ENCODE results near the gene ARHGAP11A. TPM values are rescaled to one million over a fixed set of nuclear protein-coding genes. Genes with fewer than 3 reads are reported as not detected.
"Not testable (repeated sequence)": the region's sequence is repeated elsewhere in the genome, so short reads cannot be mapped to it uniquely, and the experiment has no call there.

Gene ARHGAP11A
- 100 to 1,000 TPM in 1 of 2 experiments, 10 to 100 TPM in 1; 88.4 to 106 TPM for total RNA-seq
- 3.6 TPM for polyA plus RNA-seq

GRCh38 chr15:32615051-32615870 lies at the start of gene ARHGAP11A:
ARHGAP11A (plus strand) TSS chr15:32615504; CDS start chr15:32616212, 708 bp downstream.
- H3K27me3 ChIP-seq (ENCODE audit: insufficient read depth, low read length, poor library complexity, severe bottlenecking); CTCF ChIA-PET; H3K36me3 Mint-ChIP-seq; H3K4me1 ChIP-seq (ENCODE audit: insufficient read depth, low read length); H3K36me3 ChIP-seq (ENCODE audit: insufficient read depth, low read length); H3K9me3 Mint-ChIP-seq; H3K27me3 Mint-ChIP-seq; H3K9me3 ChIP-seq (ENCODE audit: low read length); POLR2A ChIA-PET: not testable (repeated sequence)
- peak within 1 kb of the TSS; percentile 92 to 98 (median 95) for H3K27ac Mint-ChIP-seq
- Histone ChIP-seq H3K27ac (ENCODE audit: low read depth, low read length) (peak within 1 kb of the TSS; percentile 72), H3K4me3 (ENCODE audit: low read length) (peak within 1 kb of the TSS; percentile 73)
- peak; percentile 72 to 90 (median 87) for DNase-seq
- H3K4me1 Mint-ChIP-seq, result peaks cover 16 to 30% (median 27%) of the 10 kb centered on the region in 3 donors
- peak within 1 kb of the TSS; percentile 93 to 99 (median 96) for H3K4me3 Mint-ChIP-seq

- DNase-seq; H3K4me3 ChIP-seq (ENCODE audit: low read length); POLR2A ChIA-PET; H3K4me1 ChIP-seq (ENCODE audit: insufficient read depth, low read length); H3K36me3 Mint-ChIP-seq; H3K36me3 ChIP-seq (ENCODE audit: insufficient read depth, low read length); H3K9me3 Mint-ChIP-seq; H3K4me3 Mint-ChIP-seq; CTCF ChIA-PET; H3K27me3 Mint-ChIP-seq; H3K4me1 Mint-ChIP-seq; H3K27ac Mint-ChIP-seq; H3K27ac ChIP-seq (ENCODE audit: low read depth, low read length); H3K9me3 ChIP-seq (ENCODE audit: low read length); H3K27me3 ChIP-seq (ENCODE audit: insufficient read depth, low read length, poor library complexity, severe bottlenecking): not testable (repeated sequence)
Observed at GRCh38 chr15:32568988-32569387, 46.3 kb upstream of the ARHGAP11A start.

GRCh38 chr15:32578482-32578881 lies 36.8 kb upstream of the ARHGAP11A start:
- H3K36me3 ChIP-seq (ENCODE audit: insufficient read depth, low read length); H3K4me1 Mint-ChIP-seq; DNase-seq; H3K27ac ChIP-seq (ENCODE audit: low read depth, low read length); H3K9me3 Mint-ChIP-seq; H3K36me3 Mint-ChIP-seq; H3K27me3 Mint-ChIP-seq; H3K9me3 ChIP-seq (ENCODE audit: low read length); H3K27me3 ChIP-seq (ENCODE audit: insufficient read depth, low read length, poor library complexity, severe bottlenecking); POLR2A ChIA-PET; H3K4me1 ChIP-seq (ENCODE audit: insufficient read depth, low read length); H3K4me3 ChIP-seq (ENCODE audit: low read length); CTCF ChIA-PET: not testable (repeated sequence)
- Mint-ChIP-seq H3K27ac (peak overlapping the region in 3 of 8 donors; percentile 60 to 92 (median 64)), H3K4me3 (peak overlapping the region in 5 of 7 donors; percentile 35 to 75 (median 63))

- H3K27me3 ChIP-seq (ENCODE audit: insufficient read depth, low read length, poor library complexity, severe bottlenecking); H3K4me1 ChIP-seq (ENCODE audit: insufficient read depth, low read length); H3K9me3 Mint-ChIP-seq; H3K36me3 Mint-ChIP-seq; H3K4me3 Mint-ChIP-seq; H3K27me3 Mint-ChIP-seq; CTCF ChIA-PET; H3K36me3 ChIP-seq (ENCODE audit: insufficient read depth, low read length); H3K9me3 ChIP-seq (ENCODE audit: low read length); H3K27ac Mint-ChIP-seq; H3K4me3 ChIP-seq (ENCODE audit: low read length); H3K27ac ChIP-seq (ENCODE audit: low read depth, low read length); POLR2A ChIA-PET; H3K4me1 Mint-ChIP-seq; DNase-seq: not testable (repeated sequence)
Observed at GRCh38 chr15:32585844-32586243, 29.5 kb upstream of the ARHGAP11A start.

GRCh38 chr15:32593151-32593550 lies 22.2 kb upstream of the ARHGAP11A start, which contains the start of gene GOLGA8N:
GOLGA8N (plus strand) TSS chr15:32593456.
- H3K27ac ChIP-seq (ENCODE audit: low read depth, low read length); CTCF ChIA-PET; H3K27ac Mint-ChIP-seq; H3K4me1 ChIP-seq (ENCODE audit: insufficient read depth, low read length); H3K4me3 Mint-ChIP-seq; DNase-seq; H3K4me1 Mint-ChIP-seq; POLR2A ChIA-PET; H3K36me3 ChIP-seq (ENCODE audit: insufficient read depth, low read length); H3K4me3 ChIP-seq (ENCODE audit: low read length); H3K9me3 Mint-ChIP-seq; H3K36me3 Mint-ChIP-seq; H3K27me3 ChIP-seq (ENCODE audit: insufficient read depth, low read length, poor library complexity, severe bottlenecking); H3K9me3 ChIP-seq (ENCODE audit: low read length); H3K27me3 Mint-ChIP-seq: not testable (repeated sequence)

- CTCF ChIA-PET; H3K4me3 Mint-ChIP-seq; H3K27ac ChIP-seq (ENCODE audit: low read depth, low read length); H3K4me3 ChIP-seq (ENCODE audit: low read length); H3K36me3 Mint-ChIP-seq; POLR2A ChIA-PET; H3K9me3 ChIP-seq (ENCODE audit: low read length); H3K36me3 ChIP-seq (ENCODE audit: insufficient read depth, low read length); H3K9me3 Mint-ChIP-seq; H3K27me3 ChIP-seq (ENCODE audit: insufficient read depth, low read length, poor library complexity, severe bottlenecking); H3K4me1 Mint-ChIP-seq; H3K27ac Mint-ChIP-seq; H3K4me1 ChIP-seq (ENCODE audit: insufficient read depth, low read length); DNase-seq; H3K27me3 Mint-ChIP-seq: not testable (repeated sequence)
Observed at GRCh38 chr15:32609518-32609917, 5.8 kb upstream of the ARHGAP11A start.

- H3K4me3 Mint-ChIP-seq; H3K4me3 ChIP-seq (ENCODE audit: low read length); H3K9me3 Mint-ChIP-seq; H3K36me3 ChIP-seq (ENCODE audit: insufficient read depth, low read length); H3K27ac Mint-ChIP-seq; H3K36me3 Mint-ChIP-seq; H3K4me1 Mint-ChIP-seq; POLR2A ChIA-PET; H3K9me3 ChIP-seq (ENCODE audit: low read length); H3K27ac ChIP-seq (ENCODE audit: low read depth, low read length); H3K27me3 ChIP-seq (ENCODE audit: insufficient read depth, low read length, poor library complexity, severe bottlenecking); H3K4me1 ChIP-seq (ENCODE audit: insufficient read depth, low read length); H3K27me3 Mint-ChIP-seq; CTCF ChIA-PET: not testable (repeated sequence)
- peak in 2 of 5 donors; percentile 20 to 23 for DNase-seq
Observed at GRCh38 chr15:32610719-32611118, 4.6 kb upstream of the ARHGAP11A start.

GRCh38 chr15:32614712-32615050 lies 623 bp upstream of the ARHGAP11A start:
- Histone ChIP-seq H3K27ac (ENCODE audit: low read depth, low read length) (peak overlapping the region; percentile 72), H3K4me3 (ENCODE audit: low read length) (peak overlapping the region; percentile 58)
- H3K36me3 Mint-ChIP-seq; H3K36me3 ChIP-seq (ENCODE audit: insufficient read depth, low read length); H3K4me1 ChIP-seq (ENCODE audit: insufficient read depth, low read length); H3K9me3 Mint-ChIP-seq; DNase-seq; H3K27me3 Mint-ChIP-seq; POLR2A ChIA-PET; H3K9me3 ChIP-seq (ENCODE audit: low read length); CTCF ChIA-PET; H3K27me3 ChIP-seq (ENCODE audit: insufficient read depth, low read length, poor library complexity, severe bottlenecking): not testable (repeated sequence)
- Mint-ChIP-seq H3K4me1 (peaks cover 16 to 30% (median 27%) of the 10 kb centered on the region in 3 donors), H3K27ac (peak overlapping the region; percentile 92 to 98 (median 95)), H3K4me3 (peak overlapping the region; percentile 93 to 99 (median 96))
